GM21576 (cell line): ENCODE measurements around the gene TRIM66.

Experiments used
- ATAC-seq: cut with Tn5 transposase; IDR thresholded peaks from one replicate; pipeline ENCODE4 v1.9.1; 2021; ENCODE audit warnings: mild to moderate bottlenecking, moderate library complexity; ENCODE audit not compliant: unreplicated experiment

TRIM66 gene

GRCh38 chr11:8715501-8715900 lies 33.0 kb upstream of the TRIM66 start:
- no peak for ATAC-seq

GRCh38 chr11:8714622-8715225 lies 32.3 kb upstream of the TRIM66 start:
- ATAC-seq = no peak

- ATAC-seq = no peak
Observed at GRCh38 chr11:8713760-8714454, 31.4 kb upstream of the TRIM66 start.

GRCh38 chr11:8712506-8712905 lies 30.0 kb upstream of the TRIM66 start:
- ATAC-seq = no peak

GRCh38 chr11:8711895-8712442 lies 29.5 kb upstream of the TRIM66 start:
- no peak for ATAC-seq

- no peak for ATAC-seq
Observed at GRCh38 chr11:8709777-8710176, 27.3 kb upstream of the TRIM66 start.

GRCh38 chr11:8709002-8709672 lies 26.7 kb upstream of the TRIM66 start:
- no peak for ATAC-seq

GRCh38 chr11:8707541-8708191 lies 25.2 kb upstream of the TRIM66 start:
- ATAC-seq = no peak

GRCh38 chr11:8706673-8707432 lies 24.4 kb upstream of the TRIM66 start:
- ATAC-seq = no peak

- no peak for ATAC-seq
Observed at GRCh38 chr11:8705146-8705545, 22.7 kb upstream of the TRIM66 start.

GRCh38 chr11:8704136-8704535 lies 21.7 kb upstream of the TRIM66 start:
- no peak for ATAC-seq

GRCh38 chr11:8702598-8702915 lies 20.1 kb upstream of the TRIM66 start:
- ATAC-seq = no peak

- ATAC-seq = no peak
Observed at GRCh38 chr11:8701891-8702597, 19.6 kb upstream of the TRIM66 start.

GRCh38 chr11:8699903-8700302 lies 17.4 kb upstream of the TRIM66 start:
- ATAC-seq = no peak

- ATAC-seq = no peak
Observed at GRCh38 chr11:8698917-8699441, 16.5 kb upstream of the TRIM66 start.

- no peak for ATAC-seq
Observed at GRCh38 chr11:8698379-8698851, 15.9 kb upstream of the TRIM66 start.

GRCh38 chr11:8697054-8697453 lies 14.6 kb upstream of the TRIM66 start:
- ATAC-seq = no peak

GRCh38 chr11:8694137-8694536 lies 11.7 kb upstream of the TRIM66 start:
- no peak for ATAC-seq

- no peak for ATAC-seq
Observed at GRCh38 chr11:8693555-8693954, 11.1 kb upstream of the TRIM66 start.

- ATAC-seq = no peak
Observed at GRCh38 chr11:8693010-8693551, 10.6 kb upstream of the TRIM66 start.
